ENCODE results near the gene RAB25.

DNA sequence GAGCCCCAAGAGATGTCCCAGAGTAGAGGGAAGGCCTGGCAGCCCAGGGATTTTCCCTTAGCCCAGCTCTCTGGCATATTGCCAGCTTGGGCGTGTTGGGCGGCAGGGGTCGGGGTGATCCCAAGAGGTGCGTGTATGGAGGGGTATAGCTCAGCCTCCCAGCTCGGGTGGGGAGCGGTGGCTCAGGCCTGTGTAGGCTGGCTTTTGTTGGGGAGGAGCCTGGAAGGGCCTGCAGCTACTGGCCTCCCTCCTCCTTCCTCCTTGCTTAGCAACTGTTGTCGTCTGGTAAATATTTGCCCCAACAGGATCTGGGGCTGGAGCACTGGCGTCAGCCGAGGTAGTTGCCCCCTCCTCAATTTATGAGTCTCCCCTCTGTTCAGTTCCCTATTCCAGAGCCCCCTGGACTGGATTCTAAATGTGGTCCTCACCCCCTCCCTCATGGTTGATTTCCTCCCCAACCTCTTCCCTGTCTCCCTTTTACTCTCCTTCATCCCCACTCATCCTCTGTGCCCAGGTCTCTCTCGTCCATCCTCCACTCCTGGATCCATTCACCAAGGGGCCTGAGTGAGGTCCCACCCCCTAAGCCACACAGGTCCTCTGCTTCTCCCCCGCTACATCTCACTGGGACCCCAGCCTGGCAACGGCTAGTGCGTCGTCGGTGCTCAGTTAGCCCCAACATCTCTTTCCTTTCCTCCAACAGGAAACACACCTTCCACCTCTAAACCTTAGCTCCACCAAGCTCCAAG is 43.3 kb downstream of the RAB25 start:
- TF ChIP-seq, protein P1, sequence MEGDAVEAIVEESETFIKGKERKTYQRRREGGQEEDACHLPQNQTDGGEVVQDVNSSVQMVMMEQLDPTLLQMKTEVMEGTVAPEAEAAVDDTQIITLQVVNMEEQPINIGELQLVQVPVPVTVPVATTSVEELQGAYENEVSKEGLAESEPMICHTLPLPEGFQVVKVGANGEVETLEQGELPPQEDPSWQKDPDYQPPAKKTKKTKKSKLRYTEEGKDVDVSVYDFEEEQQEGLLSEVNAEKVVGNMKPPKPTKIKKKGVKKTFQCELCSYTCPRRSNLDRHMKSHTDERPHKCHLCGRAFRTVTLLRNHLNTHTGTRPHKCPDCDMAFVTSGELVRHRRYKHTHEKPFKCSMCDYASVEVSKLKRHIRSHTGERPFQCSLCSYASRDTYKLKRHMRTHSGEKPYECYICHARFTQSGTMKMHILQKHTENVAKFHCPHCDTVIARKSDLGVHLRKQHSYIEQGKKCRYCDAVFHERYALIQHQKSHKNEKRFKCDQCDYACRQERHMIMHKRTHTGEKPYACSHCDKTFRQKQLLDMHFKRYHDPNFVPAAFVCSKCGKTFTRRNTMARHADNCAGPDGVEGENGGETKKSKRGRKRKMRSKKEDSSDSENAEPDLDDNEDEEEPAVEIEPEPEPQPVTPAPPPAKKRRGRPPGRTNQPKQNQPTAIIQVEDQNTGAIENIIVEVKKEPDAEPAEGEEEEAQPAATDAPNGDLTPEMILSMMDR (IDR thresholded peaks at IDR 0.05; ENCODE audit: low read depth, low read length, poor library complexity, severe bottlenecking), result no peak
- TF ChIP-seq EZH2phosphoT487 (IDR thresholded peaks at IDR 0.05; ENCODE audit: borderline replicate concordance, low read length), result no peak

Data from DOHH2 (cell line).